K562 (cell line): ENCODE data around the gene RPL10A. TPM values are rescaled to one million over a fixed set of nuclear protein-coding genes. Genes with fewer than 3 reads are reported as not detected.
A peak's percentile ranks its signal among the peaks of the same experiment; 100 is the strongest.

Source experiments
- ATAC-seq: fragments of 200-7000 bp; cut with Tn5 transposase; 3 replicates; pipeline ENCODE4 v1.9.1; 2020; ENCODE audit warnings: moderate library complexity
- BruUV-seq: library from RNA; stranded (reverse); fragments of 400-500 nt; replicated peaks from 2 replicates; lab custom pipeline; 2021; lab: Mats Ljungman, UMichigan
- CTCF ChIA-PET: fragments of 300-600 bp; formaldehyde crosslinking; extraction: SDS; loops from one replicate; lab custom pipeline; 2021; ENCODE audit warnings: low intra/inter-chr PET ratio; lab: Yijun Ruan, JAX
- POLR2A ChIA-PET: fragments of 300-600, 350-650 bp; sonication (Branson Sonifier 250); formaldehyde crosslinking; extraction: SDS; loops from one replicate; lab custom pipeline; 2021; ENCODE audit warnings: antibody characterized with exemption, inconsistent platforms; lab: Yijun Ruan, JAX
- DNase-seq, 4 experiments: peaks; one replicate each; pipeline versions ENCODE4 v3.0.0 to v3.0.0-alpha.2; 2011 to 2018; ENCODE audit warnings: low spot score in 3 of 4, mixed read lengths in 3 of 4; ENCODE audit errors: extremely low read depth in 1 of 4
- FAIRE-seq: peaks from 2 replicates; lab custom pipeline; 2011; peaks lifted over from hg19 to GRCh38; lab: Jason Lieb, UNC
- H2AFZ ChIP-seq: 2 replicates; pipeline ENCODE4 v1.6.0; 2011; ENCODE audit warnings: low read depth, low read length, control low read depth, inconsistent platforms
- H3K27ac ChIP-seq: fragments of 200-600 bp; 3 replicates; pipeline ENCODE4 v1.8.0; 2011; ENCODE audit warnings: low read depth, mild to moderate bottlenecking, control low read depth, inconsistent platforms, low read length, moderate library complexity, mixed read lengths; ENCODE audit errors: extremely low read depth
- H3K27me3 ChIP-seq, 2 experiments: fragments of 300-600 bp in 1 of 2; 2 replicates in 1 of 2; 3 replicates in 1 of 2; pipeline versions ENCODE4 v1.6.0 to v1.8.0; 2011; ENCODE audit warnings: inconsistent platforms in 2 of 2, low read length in 2 of 2, mild to moderate bottlenecking in 1 of 2, mixed read lengths in 1 of 2, moderate library complexity in 1 of 2; ENCODE audit not compliant: control insufficient read depth in 2 of 2, insufficient read depth in 2 of 2
- H3K36me3 ChIP-seq: fragments of 300-600 bp; 3 replicates; pipeline ENCODE4 v1.8.0; 2011; ENCODE audit warnings: mild to moderate bottlenecking, low read length, inconsistent platforms; ENCODE audit not compliant: control insufficient read depth, insufficient read depth
- H3K4me1 ChIP-seq, 2 experiments: fragments of 200-600 bp in 1 of 2; replicated peaks in 1 of 2; 2 replicates in 1 of 2; 3 replicates in 1 of 2; pipeline versions ENCODE4 v1.5.1 to v1.8.0; 2011; ENCODE audit warnings: inconsistent platforms in 2 of 2, low read length in 2 of 2, mild to moderate bottlenecking in 1 of 2, mixed read lengths in 1 of 2, moderate library complexity in 1 of 2; ENCODE audit not compliant: control insufficient read depth in 2 of 2, insufficient read depth in 2 of 2
- H3K4me2 ChIP-seq: 2 replicates; pipeline ENCODE4 v1.6.1; 2011; ENCODE audit warnings: low read length, control low read depth, inconsistent platforms, mixed read lengths; ENCODE audit not compliant: insufficient read depth
- H3K4me3 ChIP-seq: fragments of 200-600 bp; sonication (generic), shearing (Covaris generic); 2 replicates; pipeline ENCODE4 v1.5.1; 2016; ENCODE audit warnings: control low read depth, inconsistent platforms
- H3K79me2 ChIP-seq: fragments of 200-600 bp; 3 replicates; pipeline ENCODE4 v1.8.0; 2011; ENCODE audit warnings: low read length, inconsistent platforms; ENCODE audit not compliant: control insufficient read depth, insufficient read depth
- H3K9ac ChIP-seq, 2 experiments: 2 replicates each; pipeline versions ENCODE4 v1.6.0 to v1.6.1; 2011; ENCODE audit warnings: low read depth in 2 of 2, low read length in 2 of 2, control low read depth in 1 of 2, inconsistent platforms in 1 of 2, mild to moderate bottlenecking in 1 of 2, mixed read lengths in 1 of 2; ENCODE audit not compliant: insufficient read depth in 1 of 2
- H3K9me1 ChIP-seq: one replicate; pipeline ENCODE4 v1.6.0; 2011; ENCODE audit warnings: inconsistent platforms, mild to moderate bottlenecking, low read length, moderate library complexity; ENCODE audit not compliant: control insufficient read depth, insufficient read depth
- H3K9me3 ChIP-seq: replicated peaks from 2 replicates; pipeline ENCODE4 v1.5.1; 2011; ENCODE audit warnings: low read depth, low read length, inconsistent platforms; ENCODE audit not compliant: control insufficient read depth, insufficient read depth
- H4K20me1 ChIP-seq: replicated peaks from 2 replicates; pipeline ENCODE4 v1.6.1; 2011; ENCODE audit warnings: low read length, inconsistent platforms, mixed read lengths; ENCODE audit not compliant: control insufficient read depth, insufficient read depth
- FUS ChIP-seq: fragments of 200-400 bp; formaldehyde crosslinking; optimal IDR thresholded peaks from 2 replicates; pipeline ENCODE3; 2017; ENCODE audit warnings: low read depth, low read length
- MAFK ChIP-seq: IDR thresholded peaks from 2 replicates; pipeline ENCODE4 v1.6.1; 2011; ENCODE audit warnings: low read length, improper control_type of control experiment
- WGBS: fragments of 100-300 bp; shearing (Covaris generic); methylation state at CpG from one replicate; pipeline ENCODE4 v1.1.6; 2016; ENCODE audit warnings: low coverage, mixed read lengths; ENCODE audit not compliant: insufficient coverage; ENCODE audit errors: missing lambda C conversion rate; 5-methylcytosine and 5-hydroxymethylcytosine counted together
- in situ Hi-C: fragments of 300-500 bp; cut with MboI; formaldehyde crosslinking; loops from 4 replicates; pipeline ENCODE4 v1.15.0; 2018; ENCODE audit warnings: inconsistent platforms, mixed read lengths
- intact Hi-C: fragments of 100-400 bp; cut with micrococcal nuclease; formaldehyde crosslinking; loops from 2 replicates; pipeline ENCODE4 v1.14.2; 2022
- polyA plus RNA-seq, 8 experiments: library from polyadenylated mRNA; depleted of rRNA in 4 of 8; stranded (reverse) in 5 of 8; unstranded in 3 of 8; fragments of >200 nt; fragmentation: Nextera tagmentation in 2 of 8; fragmentation: Illumina TruSeq in 1 of 8; extraction: Ambion mirVana in 2 of 8; extraction: Trizol in 1 of 8; gene quantifications; 2 replicates each; pipeline versions ENCODE4 v1.2.1 to v1.2.3, GENCODE V29; 2011 to 2014; ENCODE audit warnings: inconsistent platforms in 1 of 8, missing spikeins in 1 of 8
- total RNA-seq, 7 experiments: library from RNA; depleted of rRNA in 6 of 7; stranded (reverse); fragments of >200 nt in 6 of 7; fragmentation: Illumina TruSeq in 2 of 7; extraction: Trizol in 2 of 7; gene quantifications; 2 replicates each; pipeline versions ENCODE4 v1.2.1 to v1.2.3, GENCODE V29; 2011 to 2021; ENCODE audit warnings: low replicate concordance in 1 of 7
- TF ChIP-seq, protein P1 (sequence below): sonication (generic); formaldehyde crosslinking; IDR thresholded peaks from 2 replicates; pipeline ENCODE4 v1.8.1; 2023; ENCODE audit warnings: mild to moderate bottlenecking, missing genetic modification reagents
- TF ChIP-seq, protein P2 (sequence below), 2 experiments: fragments of 450-650 bp in 1 of 2; sonication (generic) in 1 of 2; formaldehyde crosslinking in 1 of 2; IDR thresholded peaks in 1 of 2; conservative IDR thresholded peaks in 1 of 2; 2 replicates each; pipeline versions ENCODE4 v1.6.1 to v1.8.1; 2016 to 2023; ENCODE audit warnings: mild to moderate bottlenecking in 2 of 2, moderate library complexity in 2 of 2, inconsistent platforms in 1 of 2, missing genetic modification reagents in 1 of 2
- TF ChIP-seq, protein P3 (sequence below): fragments of 450-650 bp; formaldehyde crosslinking; conservative IDR thresholded peaks from 2 replicates; pipeline ENCODE4 v1.4.0; 2022; ENCODE audit warnings: mild to moderate bottlenecking, missing genetic modification characterization

RPL10A gene
- total and polyA plus RNA-seq, 9 of the 15 experiments (the other 6 are each of a cell fraction or from before 2014, with no cell fraction given), result 1,589 to 3,237 (median 2,116) TPM

DNA sequence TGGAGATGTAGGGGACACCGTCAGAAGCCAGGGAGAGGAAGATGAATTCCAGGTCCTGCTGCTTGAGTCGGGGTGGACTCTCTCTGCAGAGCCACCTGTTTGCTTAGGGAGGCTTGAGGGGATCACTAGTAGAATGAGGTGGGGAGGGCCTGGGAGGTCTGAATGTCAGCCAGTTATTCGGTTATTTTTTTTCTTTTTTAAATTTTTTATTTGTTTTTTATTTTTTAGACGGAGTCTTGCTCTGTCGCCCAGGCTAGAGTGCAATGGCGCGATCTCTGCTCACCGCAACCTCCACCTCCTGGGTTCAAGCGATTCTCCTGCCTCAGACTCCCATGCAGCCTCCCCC is 20.3 kb downstream of the RPL10A start:
- in situ Hi-C loops (no loop called here), intact Hi-C loops (no loop called here)
- CTCF ChIA-PET, result no interaction called here
- ATAC-seq, result no peak
- Histone ChIP-seq H3K27ac (peak overlapping the region; percentile 31; the same call in 1 of the 3 replicates), H3K9ac (peak overlapping the region in 1 of 2 experiments; percentile 15; a peak in 1 of 4 replicates), H3K4me2 (no peak overlapping the region), H3K9me1 (no peaks in the 10 kb centered on the region), H3K4me1 (peaks cover 58 to 67% of the 10 kb centered on the region in 2 experiments), H2AFZ (no peak overlapping the region), H3K4me3 (no peak overlapping the region), H4K20me1 (peaks cover 18% of the 10 kb centered on the region; the same call in 1 of the 2 replicates), H3K36me3 (no peaks in the 10 kb centered on the region; the same call in 2 of the 3 replicates), H3K9me3 (no peaks in the 10 kb centered on the region), H3K79me2 (peaks cover 15% of the 10 kb centered on the region; the same call in 2 of the 3 replicates), H3K27me3 (no peaks in the 10 kb centered on the region)
- FAIRE-seq, result no peak
- DNase-seq, result no peak
- 68% methylated on average over 9 of the region's 9 CpGs for WGBS
- POLR2A ChIA-PET, result interaction anchor here (0.6 to 5.6 kb wide), 4 partner anchors 9 to 242 kb away, joined by 3 to 52 read pairs (median 20); no protein-coding TSS in a partner anchor
- TF ChIP-seq, protein P1, sequence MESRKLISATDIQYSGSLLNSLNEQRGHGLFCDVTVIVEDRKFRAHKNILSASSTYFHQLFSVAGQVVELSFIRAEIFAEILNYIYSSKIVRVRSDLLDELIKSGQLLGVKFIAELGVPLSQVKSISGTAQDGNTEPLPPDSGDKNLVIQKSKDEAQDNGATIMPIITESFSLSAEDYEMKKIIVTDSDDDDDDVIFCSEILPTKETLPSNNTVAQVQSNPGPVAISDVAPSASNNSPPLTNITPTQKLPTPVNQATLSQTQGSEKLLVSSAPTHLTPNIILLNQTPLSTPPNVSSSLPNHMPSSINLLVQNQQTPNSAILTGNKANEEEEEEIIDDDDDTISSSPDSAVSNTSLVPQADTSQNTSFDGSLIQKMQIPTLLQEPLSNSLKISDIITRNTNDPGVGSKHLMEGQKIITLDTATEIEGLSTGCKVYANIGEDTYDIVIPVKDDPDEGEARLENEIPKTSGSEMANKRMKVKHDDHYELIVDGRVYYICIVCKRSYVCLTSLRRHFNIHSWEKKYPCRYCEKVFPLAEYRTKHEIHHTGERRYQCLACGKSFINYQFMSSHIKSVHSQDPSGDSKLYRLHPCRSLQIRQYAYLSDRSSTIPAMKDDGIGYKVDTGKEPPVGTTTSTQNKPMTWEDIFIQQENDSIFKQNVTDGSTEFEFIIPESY (CRISPR knock-in tag), result 0 out of 2 replicates have a peak, but pooled peaks have one; percentile 28
- TF ChIP-seq MAFK, result no peak
- BruUV-seq, result no TSS peak

DNA sequence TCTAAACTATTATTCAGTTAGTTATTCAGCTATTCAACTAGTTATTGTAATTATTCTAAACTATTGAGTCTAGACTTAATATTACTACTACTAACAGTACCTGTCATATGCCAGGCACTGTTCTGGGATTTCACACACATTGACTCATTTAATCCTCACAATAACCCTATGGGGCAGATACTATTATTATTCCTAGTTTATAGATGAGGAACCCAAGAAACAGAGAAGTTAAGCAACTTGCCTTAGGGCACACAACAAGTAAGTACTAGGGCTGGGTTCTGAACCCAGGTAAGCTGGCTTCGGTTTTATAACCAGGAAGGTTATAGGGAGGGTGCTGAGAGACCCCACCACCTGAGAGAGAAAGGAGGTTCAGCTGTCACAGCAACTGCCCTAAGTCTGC is 20.9 kb downstream of the RPL10A start:
- peaks cover 16% of the 10 kb centered on the region; the same call in 2 of the 3 replicates for H3K79me2 ChIP-seq
- H3K27ac ChIP-seq, result peak overlapping the region; percentile 67; the same call in 1 of the 3 replicates
- POLR2A ChIA-PET, result interaction anchor here (0.6 to 5.6 kb wide), 4 partner anchors 10 to 241 kb away, joined by 3 to 52 read pairs (median 20); no protein-coding TSS in a partner anchor
- CTCF ChIA-PET, result no interaction called here
- in situ Hi-C loops (no loop called here), intact Hi-C loops (no loop called here)
- H3K36me3 ChIP-seq, result no peaks in the 10 kb centered on the region; the same call in 2 of the 3 replicates
- no peak for DNase-seq
- peaks cover 3% of the 10 kb centered on the region for H3K9me1 ChIP-seq
- peaks cover 23% of the 10 kb centered on the region; the same call in 1 of the 2 replicates for H4K20me1 ChIP-seq
- H3K4me2 ChIP-seq, result no peak overlapping the region
- BruUV-seq, result no TSS peak
- no peak for ATAC-seq
- peaks cover 58 to 70% of the 10 kb centered on the region in 2 experiments for H3K4me1 ChIP-seq
- no peak overlapping the region for H2AFZ ChIP-seq
- H3K9ac ChIP-seq, result no peak overlapping the region
- FAIRE-seq, result no peak
- H3K9me3 ChIP-seq, result no peaks in the 10 kb centered on the region
- 100% methylated on average over 1 of the region's 1 CpG for WGBS
- no peaks in the 10 kb centered on the region for H3K27me3 ChIP-seq
- H3K4me3 ChIP-seq, result no peak overlapping the region
- TF ChIP-seq, protein P2, sequence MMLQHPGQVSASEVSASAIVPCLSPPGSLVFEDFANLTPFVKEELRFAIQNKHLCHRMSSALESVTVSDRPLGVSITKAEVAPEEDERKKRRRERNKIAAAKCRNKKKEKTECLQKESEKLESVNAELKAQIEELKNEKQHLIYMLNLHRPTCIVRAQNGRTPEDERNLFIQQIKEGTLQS (IDR thresholded peaks at IDR 0.05), result no peak
- TF ChIP-seq, protein P2 (CRISPR knock-in tag; conservative IDR thresholded peaks at IDR 0.05), result no peak
- TF ChIP-seq, protein P3, sequence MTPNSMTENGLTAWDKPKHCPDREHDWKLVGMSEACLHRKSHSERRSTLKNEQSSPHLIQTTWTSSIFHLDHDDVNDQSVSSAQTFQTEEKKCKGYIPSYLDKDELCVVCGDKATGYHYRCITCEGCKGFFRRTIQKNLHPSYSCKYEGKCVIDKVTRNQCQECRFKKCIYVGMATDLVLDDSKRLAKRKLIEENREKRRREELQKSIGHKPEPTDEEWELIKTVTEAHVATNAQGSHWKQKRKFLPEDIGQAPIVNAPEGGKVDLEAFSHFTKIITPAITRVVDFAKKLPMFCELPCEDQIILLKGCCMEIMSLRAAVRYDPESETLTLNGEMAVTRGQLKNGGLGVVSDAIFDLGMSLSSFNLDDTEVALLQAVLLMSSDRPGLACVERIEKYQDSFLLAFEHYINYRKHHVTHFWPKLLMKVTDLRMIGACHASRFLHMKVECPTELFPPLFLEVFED (CRISPR knock-in tag), result no peak
- TF ChIP-seq FUS, result no peak
